ENCODE measurements around the gene BICRA.

DNA sequence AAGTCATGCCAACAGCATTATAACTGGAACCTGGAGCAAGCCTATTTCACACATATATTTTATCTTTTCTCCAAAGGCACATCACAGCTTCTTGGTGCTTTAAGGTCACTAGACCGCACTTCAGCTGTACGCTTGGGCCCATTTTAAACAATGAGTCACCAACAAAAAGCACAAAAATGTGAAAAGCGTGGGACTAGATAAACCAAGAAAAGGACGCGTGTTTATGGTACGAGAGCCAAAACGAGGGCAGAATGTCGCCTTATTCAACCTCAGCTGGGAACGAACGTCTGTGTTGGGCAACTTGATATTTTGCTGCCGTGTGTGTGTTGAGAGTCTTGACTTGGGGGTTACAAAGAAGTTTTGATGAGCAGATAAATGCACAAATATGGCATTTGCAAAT lies 95.1 kb downstream of the BICRA start:
- TF ChIP-seq, protein P1, sequence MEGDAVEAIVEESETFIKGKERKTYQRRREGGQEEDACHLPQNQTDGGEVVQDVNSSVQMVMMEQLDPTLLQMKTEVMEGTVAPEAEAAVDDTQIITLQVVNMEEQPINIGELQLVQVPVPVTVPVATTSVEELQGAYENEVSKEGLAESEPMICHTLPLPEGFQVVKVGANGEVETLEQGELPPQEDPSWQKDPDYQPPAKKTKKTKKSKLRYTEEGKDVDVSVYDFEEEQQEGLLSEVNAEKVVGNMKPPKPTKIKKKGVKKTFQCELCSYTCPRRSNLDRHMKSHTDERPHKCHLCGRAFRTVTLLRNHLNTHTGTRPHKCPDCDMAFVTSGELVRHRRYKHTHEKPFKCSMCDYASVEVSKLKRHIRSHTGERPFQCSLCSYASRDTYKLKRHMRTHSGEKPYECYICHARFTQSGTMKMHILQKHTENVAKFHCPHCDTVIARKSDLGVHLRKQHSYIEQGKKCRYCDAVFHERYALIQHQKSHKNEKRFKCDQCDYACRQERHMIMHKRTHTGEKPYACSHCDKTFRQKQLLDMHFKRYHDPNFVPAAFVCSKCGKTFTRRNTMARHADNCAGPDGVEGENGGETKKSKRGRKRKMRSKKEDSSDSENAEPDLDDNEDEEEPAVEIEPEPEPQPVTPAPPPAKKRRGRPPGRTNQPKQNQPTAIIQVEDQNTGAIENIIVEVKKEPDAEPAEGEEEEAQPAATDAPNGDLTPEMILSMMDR (IDR thresholded peaks at IDR 0.05; ENCODE audit: poor library complexity) = no peak
- no peak for TF ChIP-seq EZH2 (IDR thresholded peaks at IDR 0.05; ENCODE audit: borderline replicate concordance)

Measured in hepatocyte (in vitro differentiated cells).